Measurements from ENCODE around the gene FHOD1. TPM values are rescaled to one million over a fixed set of nuclear protein-coding genes. Genes with fewer than 3 reads are reported as not detected.

The FHOD1 gene
- polyA plus RNA-seq, 1 of the 3 experiments (the other 2 are of a cell fraction): 70.9 TPM

- Histone ChIP-seq H3K9ac (no peak overlapping the region), H4K20me1 (ENCODE audit: insufficient read depth) (no peaks in the 10 kb centered on the region), H3K27me3 (ENCODE audit: insufficient read depth) (no peaks in the 10 kb centered on the region), H3K27ac (ENCODE audit: low read depth in 2 of 2, low read length in 1 of 2) (peak overlapping the region in 1 of 2 experiments; percentile 62; a peak in 1 of 4 replicates), H2AFZ (ENCODE audit: low read depth) (no peak overlapping the region), H3K4me2 (no peak overlapping the region), H3K79me2 (ENCODE audit: insufficient read depth) (no peaks in the 10 kb centered on the region), H3K9me2 (no peaks in the 10 kb centered on the region), H3K4me3 (ENCODE audit: low read depth in 2 of 2, low read length in 1 of 2) (no peak overlapping the region), H3K9me3 (no peaks in the 10 kb centered on the region), H3K36me3 (replicated peaks in 1 of 2; ENCODE audit: control insufficient read depth in 1 of 2, insufficient read depth in 2 of 2, low read length in 1 of 2) (no peaks in the 10 kb centered on the region), H3F3A (replicated peaks; ENCODE audit: insufficient read depth) (no peaks in the 10 kb centered on the region), H3K4me1 (ENCODE audit: control insufficient read depth in 1 of 2, insufficient read depth in 2 of 2, low read depth in 1 of 2, low read length in 1 of 2) (peaks cover 0 to 8% of the 10 kb centered on the region in 2 experiments; a peak in 1 of 4 replicates)
- CTCF ChIA-PET: interaction anchor here (0.6 to 2.2 kb wide), 41 partner anchors 9 to 306 kb away, joined by 3 to 24 read pairs (median 4); partner anchors contain the start of genes ATP6V0D1, FHOD1, KCTD19 and LRRC36
- WGBS (ENCODE audit: low lambda C conversion rate): 81% methylated on average over 4 of the region's 4 CpGs
- peak; percentile 68 for DNase-seq
- POLR2A ChIA-PET: interaction anchor here (0.5 to 1.0 kb wide), 3 partner anchors 9 to 77 kb away, joined by 3 to 5 read pairs (median 4); partner anchors contain the start of gene SLC9A5
- peak; percentile 86 for TF ChIP-seq RAD21 (IDR thresholded peaks at IDR 0.05; ENCODE audit: low read length)
- peak; percentile 27; the same call in 1 of the 2 replicates for TF ChIP-seq TCF12 (IDR thresholded peaks at IDR 0.05)
- no peak for TF ChIP-seq CHD2 (IDR thresholded peaks at IDR 0.05; ENCODE audit: low read length, partially characterized antibody)
- 0 out of 2 replicates have a peak, but pooled peaks have one; percentile 5 for TF ChIP-seq NRF1 (IDR thresholded peaks at IDR 0.05; ENCODE audit: low read depth, low read length)
- TF ChIP-seq CTCF (IDR thresholded peaks at IDR 0.05): peak; percentile 65
- TF ChIP-seq MXI1 (IDR thresholded peaks at IDR 0.05; ENCODE audit: low read depth, low read length): no peak
- peak; percentile 21; the same call in 1 of the 2 replicates for TF ChIP-seq RCOR1 (IDR thresholded peaks at IDR 0.05; ENCODE audit: low read length)
- TF ChIP-seq SMC3 (IDR thresholded peaks at IDR 0.05; ENCODE audit: low read depth, low read length): peak; percentile 79
Observed at GRCh38 chr16:67260426-67261063, 13.3 kb upstream of the FHOD1 start.

- H2AFZ ChIP-seq (ENCODE audit: low read depth): no peak overlapping the region
- no peaks in the 10 kb centered on the region for H3K36me3 ChIP-seq (replicated peaks in 1 of 2; ENCODE audit: control insufficient read depth in 1 of 2, insufficient read depth in 2 of 2, low read length in 1 of 2)
- H3K27me3 ChIP-seq (ENCODE audit: insufficient read depth): no peaks in the 10 kb centered on the region
- no peaks in the 10 kb centered on the region for H3F3A ChIP-seq (replicated peaks; ENCODE audit: insufficient read depth)
- DNase-seq: no peak
- no peak overlapping the region for H3K4me3 ChIP-seq (ENCODE audit: low read depth in 2 of 2, low read length in 1 of 2)
- no peak overlapping the region for H3K9ac ChIP-seq
- 98% methylated on average over 12 of the region's 12 CpGs for WGBS (ENCODE audit: low lambda C conversion rate)
- no peaks in the 10 kb centered on the region for H3K79me2 ChIP-seq (ENCODE audit: insufficient read depth)
- peaks cover 0 to 8% of the 10 kb centered on the region in 2 experiments; a peak in 1 of 4 replicates for H3K4me1 ChIP-seq (ENCODE audit: control insufficient read depth in 1 of 2, insufficient read depth in 2 of 2, low read depth in 1 of 2, low read length in 1 of 2)
- no peaks in the 10 kb centered on the region for H4K20me1 ChIP-seq (ENCODE audit: insufficient read depth)
- CTCF ChIA-PET: interaction anchor here (1.1 to 2.2 kb wide), 10 partner anchors 11 to 302 kb away, joined by 4 to 24 read pairs (median 6); partner anchors contain the start of genes KCTD19, LRRC36 and PLEKHG4
- no peaks in the 10 kb centered on the region for H3K9me3 ChIP-seq
- H3K9me2 ChIP-seq: no peaks in the 10 kb centered on the region
- TF ChIP-seq TEAD4 (IDR thresholded peaks at IDR 0.05; ENCODE audit: borderline replicate concordance, insufficient read depth) (no peak), YY1 (IDR thresholded peaks at IDR 0.05; ENCODE audit: low read depth) (no peak), RAD21 (IDR thresholded peaks at IDR 0.05; ENCODE audit: low read length) (no peak), SMC3 (IDR thresholded peaks at IDR 0.05; ENCODE audit: low read depth, low read length) (no peak), RFX5 (IDR thresholded peaks at IDR 0.05; ENCODE audit: low read length) (no peak), ELF1 (IDR thresholded peaks at IDR 0.05) (no peak), MAX (IDR thresholded peaks at IDR 0.05; ENCODE audit: low read depth) (no peak), POLR2AphosphoS5 (IDR thresholded peaks at IDR 0.05; ENCODE audit: low read depth, low read length) (no peak), FOXJ3 (CRISPR knock-in tag; IDR thresholded peaks at IDR 0.05) (no peak), MXI1 (IDR thresholded peaks at IDR 0.05; ENCODE audit: low read depth, low read length) (no peak), GABPA (IDR thresholded peaks at IDR 0.05; ENCODE audit: low read depth) (no peak), REST (IDR thresholded peaks at IDR 0.05; ENCODE audit: low read depth, low read length) (no peak)
- no peak overlapping the region; a peak in 1 of 4 replicates for H3K27ac ChIP-seq (ENCODE audit: low read depth in 2 of 2, low read length in 1 of 2)
- no peak overlapping the region for H3K4me2 ChIP-seq
- POLR2A ChIA-PET: no interaction called here
Observed at GRCh38 chr16:67259705-67260104, 12.4 kb upstream of the FHOD1 start.
